ENCODE data around the gene CDKAL1.
"Not testable (repeated sequence)": the region's sequence is repeated elsewhere in the genome, so short reads cannot be mapped to it uniquely, and the experiment has no call there.

Gene CDKAL1

GRCh38 chr6:21085211-21085610 lies 551.0 kb downstream of the CDKAL1 start:
- TF ChIP-seq CSDC2 (CRISPR knock-in tag; IDR thresholded peaks at IDR 0.05) (no peak), ZFP3 (CRISPR knock-in tag; IDR thresholded peaks at IDR 0.05) (no peak), POU6F1 (CRISPR knock-in tag; IDR thresholded peaks at IDR 0.05; ENCODE audit: borderline replicate concordance, low read depth) (no peak), ZNF565 (CRISPR knock-in tag; conservative IDR thresholded peaks at IDR 0.05; ENCODE audit: low read depth) (no peak), OSR1 (CRISPR knock-in tag; IDR thresholded peaks at IDR 0.05) (no peak)
- no peak for ATAC-seq

- no peak for ATAC-seq
- TF ChIP-seq ZFP3 (CRISPR knock-in tag; IDR thresholded peaks at IDR 0.05): no peak
- no peak for TF ChIP-seq ARNTL (CRISPR knock-in tag; IDR thresholded peaks at IDR 0.05; ENCODE audit: borderline replicate concordance, low read depth)
- TF ChIP-seq ESRRG (CRISPR knock-in tag; IDR thresholded peaks at IDR 0.05): no peak
- no peak for TF ChIP-seq TOX (CRISPR knock-in tag; IDR thresholded peaks at IDR 0.05; ENCODE audit: borderline replicate concordance)
- TF ChIP-seq ZNF70 (CRISPR knock-in tag; IDR thresholded peaks at IDR 0.05): no peak
- no peak for TF ChIP-seq PPARA (CRISPR knock-in tag; IDR thresholded peaks at IDR 0.05; ENCODE audit: borderline replicate concordance)
Measured at GRCh38 chr6:21085643-21086042, 551.4 kb downstream of the CDKAL1 start.

GRCh38 chr6:21087188-21087587 lies 552.9 kb downstream of the CDKAL1 start:
- no peak for TF ChIP-seq ZNF565 (CRISPR knock-in tag; conservative IDR thresholded peaks at IDR 0.05; ENCODE audit: low read depth)
- TF ChIP-seq ESRRG (CRISPR knock-in tag; IDR thresholded peaks at IDR 0.05): no peak
- TF ChIP-seq TOX (CRISPR knock-in tag; IDR thresholded peaks at IDR 0.05; ENCODE audit: borderline replicate concordance): no peak
- TF ChIP-seq PATZ1 (CRISPR knock-in tag; IDR thresholded peaks at IDR 0.05; ENCODE audit: borderline replicate concordance): no peak
- no peak for TF ChIP-seq CSRNP3 (CRISPR knock-in tag; IDR thresholded peaks at IDR 0.05)

GRCh38 chr6:21091411-21091810 lies 557.2 kb downstream of the CDKAL1 start:
- no peak for ATAC-seq
- TF ChIP-seq ZNF70 (CRISPR knock-in tag; IDR thresholded peaks at IDR 0.05) (no peak), OSR1 (CRISPR knock-in tag; IDR thresholded peaks at IDR 0.05) (no peak), CREB5 (CRISPR knock-in tag; IDR thresholded peaks at IDR 0.05; ENCODE audit: low read depth) (no peak), PPARA (CRISPR knock-in tag; IDR thresholded peaks at IDR 0.05; ENCODE audit: borderline replicate concordance) (no peak), ZFP30 (CRISPR knock-in tag; IDR thresholded peaks at IDR 0.05) (no peak), PATZ1 (CRISPR knock-in tag; IDR thresholded peaks at IDR 0.05; ENCODE audit: borderline replicate concordance) (no peak), ZC3H10 (CRISPR knock-in tag; IDR thresholded peaks at IDR 0.05) (no peak), RARB (CRISPR knock-in tag; IDR thresholded peaks at IDR 0.05) (no peak), GLIS3 (CRISPR knock-in tag; IDR thresholded peaks at IDR 0.05) (no peak), ZFP3 (CRISPR knock-in tag; IDR thresholded peaks at IDR 0.05) (no peak), ARNTL (CRISPR knock-in tag; IDR thresholded peaks at IDR 0.05; ENCODE audit: borderline replicate concordance, low read depth) (no peak), ESRRG (CRISPR knock-in tag; IDR thresholded peaks at IDR 0.05) (no peak), ISL1 (CRISPR knock-in tag; IDR thresholded peaks at IDR 0.05) (no peak), POU6F1 (CRISPR knock-in tag; IDR thresholded peaks at IDR 0.05; ENCODE audit: borderline replicate concordance, low read depth) (no peak), CSRNP3 (CRISPR knock-in tag; IDR thresholded peaks at IDR 0.05) (no peak), CSDC2 (CRISPR knock-in tag; IDR thresholded peaks at IDR 0.05) (no peak), TOX (CRISPR knock-in tag; IDR thresholded peaks at IDR 0.05; ENCODE audit: borderline replicate concordance) (no peak), BACH2 (CRISPR knock-in tag; IDR thresholded peaks at IDR 0.05; ENCODE audit: borderline replicate concordance) (no peak), ZNF565 (CRISPR knock-in tag; conservative IDR thresholded peaks at IDR 0.05; ENCODE audit: low read depth) (no peak), ZNF8 (CRISPR knock-in tag; IDR thresholded peaks at IDR 0.05) (no peak)

More at GRCh38 chr6:21087188-21087587, 552.9 kb downstream of the CDKAL1 start:
- no peak for ATAC-seq

- not testable (repeated sequence) for ATAC-seq
Measured at GRCh38 chr6:21092231-21092772, 558.0 kb downstream of the CDKAL1 start.

Data from SK-N-SH treated with all-trans-retinoic acid at 6 μM for 48 hours (cell line).